HPDE6-E6E7 (cell line): ENCODE data around the gene ELFN2.

Source experiments
- DNase-seq: peaks from one replicate; pipeline ENCODE4 v3.0.0; 2011; ENCODE audit warnings: missing footprints; ENCODE audit errors: extremely low spot score

ELFN2 gene

DNA sequence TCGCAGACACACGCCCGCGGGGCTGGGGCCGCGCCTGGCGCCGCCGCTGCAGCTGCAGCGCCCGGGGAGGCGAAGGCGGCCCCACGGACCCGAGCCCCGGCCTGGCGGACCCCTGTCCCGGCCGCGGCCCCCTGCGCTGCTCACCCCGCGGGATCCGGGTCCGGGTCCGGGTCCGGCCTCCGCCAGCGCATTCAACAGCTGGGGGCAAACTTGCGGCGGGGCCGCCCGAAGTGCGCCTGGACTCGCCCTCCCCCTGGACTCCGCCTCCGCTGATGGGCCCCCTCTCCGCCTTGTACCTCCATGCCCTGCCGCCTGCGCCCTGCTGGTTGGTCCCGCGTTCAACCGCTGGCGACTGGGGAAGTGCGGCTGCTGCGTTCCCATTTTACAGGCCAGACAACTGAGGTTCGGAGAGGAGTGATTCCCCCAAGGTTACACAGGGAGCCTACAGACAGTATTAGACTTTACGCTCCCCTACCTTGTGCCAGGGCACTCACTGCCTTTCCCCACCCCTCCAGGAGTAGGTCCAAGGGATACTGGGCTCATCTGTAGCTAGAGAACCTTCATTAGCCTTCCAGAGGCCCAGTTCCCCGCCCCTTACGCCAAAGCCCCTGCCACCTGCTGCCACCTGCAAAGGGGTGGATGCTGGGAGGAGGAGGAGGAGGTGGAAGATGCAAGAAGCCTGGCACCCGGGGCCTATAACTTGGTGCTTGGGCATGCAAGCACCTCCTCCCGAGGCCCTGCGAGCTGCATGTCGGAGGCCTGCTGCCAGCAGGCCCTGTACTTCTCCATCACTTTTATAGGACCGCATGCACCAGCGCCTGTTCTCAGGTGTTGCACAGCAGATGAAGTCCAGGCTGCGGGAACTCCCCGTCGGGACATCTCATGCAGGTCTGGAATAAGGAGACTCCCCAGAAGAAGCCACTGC lies 694 bp upstream of the ELFN2 start:
- no peak for DNase-seq

DNA sequence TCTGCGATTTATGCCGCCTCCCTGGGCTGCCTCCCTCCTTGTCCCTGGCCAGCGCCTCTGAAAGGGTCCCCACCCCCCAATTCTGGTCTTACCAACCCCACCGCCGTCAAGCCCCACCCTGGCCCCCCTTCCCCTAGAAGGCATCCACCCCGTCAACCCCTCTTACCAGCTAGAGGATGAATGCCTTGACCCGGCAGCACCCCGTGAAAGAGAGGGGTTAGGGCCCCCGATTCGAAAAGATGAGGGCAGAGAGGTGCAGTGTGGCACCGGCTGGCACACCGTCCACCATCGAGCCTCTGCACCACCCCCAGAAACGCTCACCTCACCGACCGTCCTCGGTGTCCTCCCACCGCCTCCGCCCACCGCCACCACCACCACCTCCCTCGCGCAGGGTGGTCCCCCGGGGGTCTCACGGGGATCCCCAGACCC lies 559 bp downstream of the ELFN2 start:
- DNase-seq: no peak

DNA sequence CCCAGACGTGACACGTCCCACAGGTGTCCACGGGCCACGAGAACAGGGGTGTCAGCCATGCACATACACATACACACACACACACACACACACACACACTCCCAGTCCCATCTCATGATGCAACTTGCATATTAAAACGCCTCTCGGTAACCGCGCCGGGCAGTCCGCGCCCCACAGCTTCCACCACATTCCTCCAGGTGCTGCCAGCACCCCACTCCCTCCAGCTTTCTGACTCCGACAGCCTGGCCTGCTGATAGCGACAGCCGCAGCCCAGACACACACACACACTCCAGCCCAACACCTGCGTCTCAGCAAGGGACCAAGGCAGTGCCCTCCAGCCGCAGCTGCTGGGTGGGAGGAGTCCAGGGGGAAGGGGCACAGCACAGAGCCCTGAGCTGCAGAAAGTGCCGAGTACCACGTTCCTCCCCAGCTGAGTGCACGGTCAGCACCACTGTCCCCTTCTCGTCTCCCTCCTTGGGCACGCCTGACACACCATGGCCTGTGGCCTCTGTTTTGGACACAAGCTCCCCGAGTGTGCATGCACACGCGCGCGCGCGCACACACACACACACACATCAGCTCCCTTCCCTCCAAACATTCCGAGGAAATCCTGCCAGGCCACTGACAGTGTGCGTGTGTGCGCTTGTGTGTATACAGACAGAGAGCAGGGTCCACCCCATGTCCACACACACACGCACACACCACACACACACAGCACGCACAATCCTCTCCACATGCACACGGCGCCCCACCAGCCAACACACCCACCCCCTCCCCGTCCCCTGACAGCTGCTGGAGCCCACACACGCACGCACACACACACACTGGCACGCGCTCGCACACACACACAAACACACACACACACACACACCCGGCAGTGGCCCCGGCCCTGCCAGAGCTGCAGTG lies 1.2 kb downstream of the ELFN2 start:
- DNase-seq: no peak

DNA sequence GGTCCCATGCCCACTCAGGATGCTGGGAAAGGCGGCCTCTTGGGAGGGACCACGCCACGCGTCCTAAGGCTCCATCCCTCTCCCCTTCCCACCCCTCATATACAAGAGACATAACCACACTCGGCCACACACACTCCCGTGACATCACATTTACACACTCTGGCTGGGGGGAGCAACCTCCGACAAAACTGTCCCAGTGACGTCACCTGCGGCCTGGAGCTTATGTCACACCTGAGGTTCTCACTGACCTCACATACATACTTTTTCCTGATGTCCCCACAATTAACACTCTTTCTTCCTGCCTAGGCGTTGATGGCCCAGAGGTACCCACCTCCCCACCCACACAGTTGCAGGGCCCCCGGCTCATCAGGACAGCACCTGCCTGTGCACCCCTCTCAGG lies 1.9 kb downstream of the ELFN2 start:
- no peak for DNase-seq

DNA sequence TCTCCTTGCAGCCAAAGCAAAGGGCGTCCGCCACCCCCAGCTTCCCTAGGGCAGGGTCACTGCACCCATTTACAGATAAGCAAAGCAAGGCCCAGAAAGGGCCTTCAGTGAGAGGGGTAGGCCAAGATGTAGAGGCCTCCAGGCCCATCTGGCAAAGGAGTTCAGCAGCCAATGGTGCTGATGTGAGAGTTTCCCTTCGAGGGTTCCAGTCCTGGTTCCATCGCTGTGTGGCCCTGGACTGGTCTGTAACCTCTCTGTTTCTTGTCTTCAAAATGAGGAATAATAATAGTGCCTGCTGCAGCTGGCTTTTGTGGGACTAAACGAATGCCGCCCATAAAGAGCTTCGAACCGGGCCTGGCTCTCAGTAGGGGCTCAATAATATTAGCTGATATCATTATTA lies 4.0 kb downstream of the ELFN2 start:
- no peak for DNase-seq

DNA sequence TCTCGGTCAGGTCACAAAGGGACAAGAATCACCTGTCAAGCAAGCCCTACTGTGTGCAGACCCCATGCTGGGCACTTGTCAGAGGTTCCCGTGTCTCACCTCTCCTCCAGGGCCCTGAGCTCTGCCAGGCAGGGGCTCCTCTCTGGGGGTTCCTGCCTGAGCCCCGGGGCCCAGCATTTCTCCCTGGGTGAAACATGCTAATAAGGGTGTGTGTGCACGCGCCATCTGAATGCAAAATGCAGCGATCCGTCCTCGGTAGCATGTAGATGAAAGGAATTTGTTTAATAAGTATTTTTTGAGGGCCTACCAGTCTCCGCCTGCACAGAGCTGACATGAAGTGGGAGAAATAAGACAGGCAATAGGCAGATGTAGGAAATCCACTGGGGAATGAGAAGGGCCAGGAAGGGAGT lies 5.8 kb downstream of the ELFN2 start:
- no peak for DNase-seq

DNA sequence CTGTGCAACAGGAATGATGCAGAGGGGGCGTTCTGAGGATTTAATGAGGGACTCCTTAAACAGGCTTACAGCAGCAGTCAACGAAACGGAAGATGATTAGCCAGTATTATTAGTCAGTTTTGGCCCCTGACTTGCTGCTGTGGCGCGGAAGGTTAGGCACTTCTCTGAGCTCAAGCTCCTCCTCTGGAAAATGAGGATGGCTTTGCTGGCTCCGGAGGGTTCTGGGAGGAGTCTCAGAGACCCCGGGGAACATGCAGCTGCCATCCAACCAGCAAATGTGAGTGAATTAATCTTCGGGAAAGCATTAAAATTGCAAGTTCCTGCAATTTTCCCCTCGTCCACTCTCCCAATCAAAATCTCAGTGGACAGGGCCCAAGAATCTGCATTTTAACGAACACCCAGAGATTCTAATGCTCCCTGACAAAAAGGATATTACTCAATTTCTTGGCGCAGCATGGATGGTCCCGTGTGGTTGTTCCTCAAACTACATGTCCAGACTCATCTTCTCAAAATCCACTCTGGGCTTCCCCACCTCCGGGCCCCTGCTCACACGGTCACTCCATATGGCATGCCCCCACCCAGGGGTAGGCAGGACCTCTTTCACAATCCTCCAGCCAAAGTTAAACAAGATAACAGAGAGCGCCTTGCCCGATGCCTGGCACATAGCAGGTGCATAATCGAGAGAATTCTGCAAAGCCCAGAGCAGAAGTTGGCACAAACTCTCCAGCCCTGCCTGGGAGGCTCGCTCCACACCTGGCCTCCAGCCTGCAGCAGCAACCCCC lies 6.4 kb downstream of the ELFN2 start:
- no peak for DNase-seq

DNA sequence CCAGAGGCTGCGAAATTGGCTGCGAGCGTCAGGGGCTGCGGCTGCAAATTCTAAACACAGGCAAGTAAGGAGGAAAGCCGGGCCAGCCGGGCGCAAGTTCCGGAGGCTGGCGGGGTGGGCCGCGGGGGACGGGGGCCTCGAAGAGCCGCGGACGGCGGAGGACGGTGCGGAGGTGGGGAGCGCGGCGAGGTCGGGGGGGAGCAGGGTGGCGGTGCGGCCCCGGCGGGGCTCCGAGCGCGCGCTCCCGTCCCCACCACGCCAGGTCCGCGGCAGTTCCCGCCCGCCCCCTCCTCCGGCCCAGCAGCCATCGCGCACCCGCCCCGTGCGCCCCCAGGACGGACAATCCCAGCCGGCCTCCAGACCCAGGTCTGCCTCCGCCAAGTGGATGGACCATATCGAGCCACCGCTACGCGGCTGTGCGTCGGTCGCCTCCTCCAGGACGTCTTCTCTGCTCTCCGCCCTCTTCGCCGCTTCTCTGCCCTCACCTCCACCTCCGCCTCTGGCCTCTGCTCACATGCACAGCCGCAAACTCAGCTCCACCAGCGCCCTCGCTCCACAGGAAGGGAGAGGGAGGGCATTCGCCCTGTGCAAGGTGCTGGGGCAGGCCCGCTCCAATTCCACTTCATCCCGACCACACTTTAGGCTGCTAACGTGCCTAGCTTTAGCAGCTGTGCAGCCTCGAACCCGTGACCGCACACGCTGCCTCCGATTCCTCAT lies 7.2 kb downstream of the ELFN2 start:
- no peak for DNase-seq

DNA sequence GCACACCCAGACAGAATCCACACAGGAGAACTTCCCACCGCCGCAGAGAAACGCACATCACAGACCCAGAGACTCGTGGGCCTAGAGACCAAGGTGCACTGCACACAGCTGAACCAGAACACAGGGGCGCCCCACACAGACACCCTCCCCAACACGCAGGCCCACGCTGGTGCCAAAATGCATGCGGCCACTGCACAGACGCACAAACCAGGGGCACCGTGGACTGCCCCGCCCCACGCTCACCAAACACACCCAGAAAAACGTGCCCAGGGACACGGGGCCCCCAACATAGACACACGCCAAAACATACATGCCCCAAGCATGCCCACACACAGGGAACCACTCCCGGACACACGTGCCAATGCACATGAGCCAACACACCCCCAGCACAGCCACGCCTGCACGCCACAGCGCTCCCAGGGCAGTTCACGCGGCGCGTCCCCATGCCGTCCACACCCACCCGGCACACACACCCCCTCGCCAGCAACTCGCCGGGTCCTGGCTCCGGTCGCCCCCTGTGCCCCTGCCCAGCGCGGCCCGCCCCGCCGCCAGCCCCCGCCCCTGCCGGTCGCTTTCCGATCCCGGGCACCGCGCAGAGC lies 7.8 kb downstream of the ELFN2 start:
- no peak for DNase-seq

DNA sequence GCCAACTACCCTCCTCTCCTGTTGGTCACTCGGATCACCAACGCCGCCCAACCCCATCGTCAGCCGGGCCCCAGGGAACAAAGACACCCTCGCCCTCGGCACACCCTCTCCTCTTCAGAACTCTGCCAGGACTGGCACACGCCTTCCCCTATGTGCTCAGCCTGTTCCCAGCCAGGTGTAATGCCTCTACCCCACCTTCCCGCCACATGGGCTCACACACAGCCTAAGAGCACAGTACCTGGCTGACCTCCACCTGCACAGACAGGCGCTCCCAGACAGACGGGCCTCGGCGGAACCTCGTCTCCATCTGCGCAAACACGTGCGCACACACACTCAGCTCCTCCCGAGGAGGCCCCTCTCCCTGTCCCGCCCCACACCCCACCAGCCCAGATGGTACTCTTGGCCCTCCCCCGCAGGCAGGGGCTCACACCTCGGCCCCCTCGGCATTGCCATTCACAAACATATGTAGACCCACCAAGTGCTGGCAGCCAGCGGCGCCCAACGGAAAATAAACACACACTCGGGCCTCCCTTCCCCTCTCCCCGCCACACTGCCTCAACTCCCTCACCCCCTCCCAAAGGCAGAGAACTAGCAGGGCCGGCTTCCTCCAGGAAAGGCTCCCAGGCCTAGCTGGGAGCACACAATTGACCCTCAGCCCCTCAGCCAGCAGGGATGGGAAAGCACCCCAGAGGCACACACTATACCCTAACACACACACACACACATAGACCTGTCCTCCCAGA lies 8.5 kb downstream of the ELFN2 start:
- DNase-seq: no peak

DNA sequence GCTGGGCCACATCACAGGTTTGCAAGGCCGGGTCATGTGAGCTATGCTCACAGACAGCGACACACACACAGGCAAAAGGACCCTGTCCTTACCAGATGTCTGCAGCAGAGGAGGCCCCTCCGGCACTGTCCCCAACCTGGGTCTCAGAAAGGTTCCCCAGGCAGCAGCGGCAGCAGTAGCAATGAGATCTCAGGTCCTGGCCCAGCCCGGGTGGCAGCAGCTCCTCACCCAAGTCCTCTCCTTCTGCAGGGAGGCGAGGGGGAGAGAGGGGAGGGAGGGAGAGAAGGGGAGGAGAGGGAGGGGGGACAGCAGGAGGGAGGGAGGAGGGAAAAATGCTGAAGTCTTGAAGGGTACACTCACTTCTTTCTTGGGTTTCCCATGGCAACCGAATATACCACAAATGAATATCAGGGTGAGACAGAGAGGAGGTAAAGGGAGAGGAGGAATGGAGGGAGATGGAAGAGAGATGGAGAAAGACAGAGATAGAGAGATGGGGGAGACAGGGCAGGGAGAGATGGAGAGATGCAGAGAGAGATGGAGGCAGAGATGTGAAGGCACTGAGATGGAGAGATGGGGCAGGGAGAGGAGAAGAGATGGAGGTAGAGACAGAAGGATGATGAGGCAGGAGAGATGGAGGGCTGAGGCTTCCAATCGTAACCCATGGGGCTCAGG lies 9.5 kb downstream of the ELFN2 start:
- no peak for DNase-seq

DNA sequence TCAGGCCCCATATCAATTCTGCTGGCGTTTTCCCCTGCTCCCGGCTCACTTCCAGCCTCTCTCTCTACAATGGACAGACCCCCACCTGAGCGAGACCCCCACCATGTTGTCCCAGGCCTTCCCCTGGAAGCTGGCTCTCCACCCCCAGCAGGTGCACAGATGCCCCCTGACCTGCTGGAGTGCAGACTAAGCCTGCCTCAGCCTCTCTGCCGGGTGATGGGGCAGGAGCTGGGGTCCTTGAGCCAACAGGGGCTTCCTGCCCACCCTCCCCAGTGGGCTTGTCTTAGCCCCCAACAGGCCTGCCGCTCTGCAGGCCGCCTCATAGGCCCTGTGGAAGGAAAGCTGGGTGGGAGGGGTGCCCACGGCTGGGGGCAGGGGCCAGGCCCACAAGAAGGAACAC lies 10.0 kb downstream of the ELFN2 start:
- no peak for DNase-seq

DNA sequence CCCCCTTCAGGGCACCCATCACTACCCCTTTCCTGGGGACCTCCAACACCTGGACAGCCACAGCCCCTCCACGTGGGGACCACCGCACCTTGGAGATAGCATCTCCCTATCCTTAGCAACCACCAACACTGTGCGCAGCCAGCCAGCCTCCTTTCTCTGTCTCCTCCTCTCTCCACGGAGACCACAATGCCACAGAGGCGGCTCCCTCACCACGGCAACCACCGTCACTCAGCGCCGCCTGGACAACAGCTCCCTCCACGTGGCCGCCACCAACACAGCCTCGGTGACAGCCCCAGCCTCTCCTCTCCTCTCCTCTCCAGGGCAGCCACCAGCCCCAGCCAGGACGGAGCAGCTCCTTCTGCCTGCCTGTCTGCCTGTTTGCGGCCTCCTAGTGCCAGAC lies 10.5 kb downstream of the ELFN2 start:
- DNase-seq: no peak

DNA sequence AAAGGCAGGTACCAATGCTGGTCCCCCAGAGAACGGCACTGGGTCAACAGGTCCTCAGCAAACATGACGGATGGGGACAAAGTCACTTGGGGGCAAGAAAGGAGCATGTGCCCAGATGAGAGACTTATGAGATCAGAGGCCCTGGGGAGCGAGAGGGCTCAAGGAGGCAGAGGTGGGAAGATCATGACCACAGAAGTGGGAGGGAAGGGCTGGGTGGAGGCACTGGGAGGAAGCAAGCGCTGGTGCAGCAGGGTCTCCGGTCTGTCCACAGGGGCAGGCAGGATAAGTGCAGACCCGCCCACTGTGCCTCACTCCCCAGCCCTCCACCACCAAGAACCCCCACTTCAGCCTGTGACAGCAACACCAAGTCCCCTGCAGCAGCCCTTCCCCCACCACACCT lies 10.9 kb downstream of the ELFN2 start:
- DNase-seq: no peak

DNA sequence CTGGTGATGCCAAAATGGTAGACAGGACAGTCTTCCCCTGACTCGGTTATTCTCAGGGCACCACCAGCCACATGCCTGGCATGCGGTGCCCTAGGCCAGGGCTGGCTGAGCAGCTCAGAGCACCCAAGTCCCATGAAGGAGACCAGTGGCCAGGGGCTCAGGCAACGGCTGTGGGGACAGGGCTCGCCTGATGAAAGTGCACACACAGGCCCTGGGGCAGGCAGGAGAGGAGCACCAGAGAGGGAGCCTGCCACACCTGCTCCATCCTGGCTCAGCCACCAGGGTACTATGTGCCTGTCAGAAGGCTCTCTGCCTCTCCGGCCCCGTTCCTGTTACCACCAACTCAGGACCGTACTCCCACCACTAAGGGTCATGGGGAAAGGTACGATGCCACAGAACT lies 12.1 kb downstream of the ELFN2 start:
- no peak for DNase-seq

DNA sequence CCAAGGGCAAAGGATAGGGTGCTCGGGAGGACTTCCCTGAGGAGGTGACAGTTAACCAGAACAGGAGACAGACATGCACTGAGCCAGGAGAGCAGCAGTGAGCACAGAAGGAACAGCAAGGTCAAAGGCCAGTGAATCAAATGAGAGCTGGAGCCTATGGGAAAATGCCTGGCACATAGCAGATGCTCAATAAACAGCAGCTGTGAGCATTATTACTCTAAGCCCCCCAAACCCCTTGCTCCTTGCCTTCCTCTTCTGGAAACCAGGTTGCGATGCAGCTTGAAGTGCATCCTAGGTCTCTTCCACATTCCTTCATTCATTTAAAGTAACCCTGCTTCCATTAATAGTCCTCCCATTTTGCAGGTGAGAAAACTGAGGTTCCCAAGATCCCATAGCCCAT lies 13.0 kb downstream of the ELFN2 start:
- DNase-seq: no peak

DNA sequence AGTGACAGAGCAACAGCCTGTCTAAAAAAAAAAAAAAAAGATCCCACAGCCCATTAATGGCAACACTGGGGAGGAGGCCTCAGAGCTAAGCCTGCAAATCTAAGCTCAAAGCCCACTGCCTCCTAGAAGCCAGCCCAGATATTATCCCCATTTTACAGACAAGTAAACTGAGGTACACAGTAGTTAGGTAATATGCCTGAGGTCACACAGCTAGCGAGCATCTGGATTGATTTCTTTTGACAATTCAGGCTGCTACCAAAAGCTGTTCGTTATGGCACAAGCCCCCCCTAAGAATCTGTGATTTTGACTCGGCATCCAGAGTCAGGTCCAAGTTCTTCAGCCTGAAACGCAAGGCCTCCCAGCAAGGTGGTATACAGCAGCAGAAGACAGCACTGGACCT lies 13.7 kb downstream of the ELFN2 start:
- DNase-seq: no peak

DNA sequence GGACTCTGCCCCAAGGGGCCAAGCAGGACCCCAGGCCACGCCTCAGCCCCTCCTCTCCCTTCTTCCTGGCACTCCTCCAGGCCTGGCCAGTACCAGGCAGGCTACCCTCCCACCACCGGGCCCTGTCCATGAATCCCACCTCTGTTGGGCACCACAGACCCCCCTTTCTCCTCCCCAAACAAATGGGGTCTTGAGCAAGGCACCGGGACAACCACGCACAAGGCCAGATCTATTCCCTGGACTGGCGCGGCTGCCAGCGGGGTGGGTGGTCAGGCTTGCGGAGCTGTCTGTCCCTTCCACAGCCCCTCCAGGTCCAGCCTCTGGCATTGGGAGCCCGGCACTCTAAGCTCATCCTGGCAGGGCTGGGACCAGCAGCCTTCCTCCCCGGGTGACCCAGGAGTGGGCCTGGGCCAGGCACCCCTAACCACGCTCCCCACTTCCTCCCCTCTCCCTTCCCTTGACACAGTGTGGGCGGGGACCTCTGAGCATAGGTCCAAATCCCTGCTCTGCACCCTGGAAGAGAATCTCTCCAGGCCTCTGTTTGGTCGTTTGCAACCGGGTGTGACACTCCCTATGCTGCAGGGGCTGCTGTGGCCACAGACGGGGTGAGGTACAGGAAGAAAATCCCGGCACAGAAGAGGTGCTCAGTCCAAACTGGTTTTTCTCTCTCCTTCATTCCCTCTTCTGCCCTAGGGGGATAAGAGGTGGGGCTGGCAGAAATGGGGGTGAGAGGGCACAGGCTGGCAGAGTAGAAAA lies 14.6 kb downstream of the ELFN2 start:
- DNase-seq: no peak

DNA sequence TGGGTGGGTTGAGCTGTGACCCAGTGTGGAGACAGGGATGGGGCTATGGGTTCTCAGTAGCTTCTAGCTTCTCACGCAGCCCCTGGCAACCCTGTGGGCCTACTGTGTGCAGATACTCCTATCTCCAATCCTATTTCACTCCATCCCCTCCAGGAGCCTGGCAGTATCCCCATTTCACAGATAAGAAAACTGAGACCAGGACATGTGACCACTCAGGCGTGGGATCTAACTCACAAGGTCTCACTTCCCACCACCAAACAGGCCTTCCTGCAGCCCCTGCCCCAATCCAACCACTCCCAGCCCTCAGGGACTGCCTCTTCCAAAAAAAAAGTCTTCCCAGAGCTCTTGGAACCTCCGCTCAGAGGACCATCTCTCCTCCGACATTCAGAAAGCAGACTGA lies 15.6 kb downstream of the ELFN2 start:
- no peak for DNase-seq
